Liver (tissue), 9 donors: Measurements from ENCODE around the gene NPPC. TPM values are rescaled to one million over a fixed set of nuclear protein-coding genes. Genes with fewer than 3 reads are reported as not detected.

Experiments
- DNase-seq: peaks from one replicate; pipeline ENCODE4 v3.0.0-alpha.2; 2017; ENCODE audit warnings: low spot score
- H3K27ac ChIP-seq, 2 donors: one replicate each; pipeline ENCODE4 v1.7.0; 2013; ENCODE audit warnings: inconsistent platforms in 2 of 2, low read length in 2 of 2, control low read depth in 1 of 2, low read depth in 1 of 2, mild to moderate bottlenecking in 1 of 2
- H3K27me3 ChIP-seq, 4 donors: one replicate each; pipeline versions ENCODE4 v1.6.1 to v1.7.0; 2013; ENCODE audit warnings: low read length in 3 of 4, inconsistent platforms in 1 of 4, mild to moderate bottlenecking in 1 of 4, moderate library complexity in 1 of 4; ENCODE audit not compliant: control insufficient read depth in 4 of 4, insufficient read depth in 4 of 4
- H3K36me3 ChIP-seq, 4 donors: one replicate each; pipeline versions ENCODE4 v1.6.1 to v1.7.0; 2013; ENCODE audit warnings: low read length in 3 of 4, mild to moderate bottlenecking in 3 of 4, low read depth in 1 of 4, moderate library complexity in 1 of 4; ENCODE audit not compliant: control insufficient read depth in 4 of 4, insufficient read depth in 3 of 4
- H3K4me1 ChIP-seq, 4 donors: one replicate each; pipeline versions ENCODE4 v1.6.1 to v1.7.0; 2013; ENCODE audit warnings: low read length in 3 of 4, mild to moderate bottlenecking in 3 of 4, moderate library complexity in 1 of 4; ENCODE audit not compliant: control insufficient read depth in 4 of 4, insufficient read depth in 4 of 4
- H3K4me3 ChIP-seq, 3 donors: one replicate each; pipeline versions ENCODE4 v1.6.1 to v1.7.0; 2013; ENCODE audit warnings: low read length in 3 of 3, control low read depth in 1 of 3, low read depth in 1 of 3, mild to moderate bottlenecking in 1 of 3
- H3K9ac ChIP-seq, 2 donors: one replicate each; pipeline ENCODE4 v1.7.0; 2013; ENCODE audit warnings: low read length in 2 of 2, mild to moderate bottlenecking in 2 of 2, moderate library complexity in 2 of 2, control low read depth in 1 of 2, low read depth in 1 of 2
- H3K9me3 ChIP-seq, 4 donors: one replicate each; pipeline versions ENCODE4 v1.6.1 to v1.7.0; 2013; ENCODE audit warnings: low read length in 3 of 4; ENCODE audit not compliant: control insufficient read depth in 4 of 4
- ATF3 ChIP-seq: IDR thresholded peaks from 2 replicates; pipeline ENCODE4 v1.6.1; 2016; ENCODE audit warnings: antibody characterized with exemption
- EGR1 ChIP-seq, 2 donors: IDR thresholded peaks; 2 replicates each; pipeline ENCODE4 v1.6.1; 2016 to 2018; ENCODE audit warnings: antibody characterized with exemption in 2 of 2, low read depth in 2 of 2
- FOXA1 ChIP-seq: IDR thresholded peaks from 2 replicates; pipeline ENCODE4 v1.6.1; 2016; ENCODE audit warnings: antibody characterized with exemption
- FOXA2 ChIP-seq: IDR thresholded peaks from 2 replicates; pipeline ENCODE4 v1.6.1; 2016; ENCODE audit warnings: antibody characterized with exemption
- GABPA ChIP-seq, 2 donors: IDR thresholded peaks in 1 of 2; conservative IDR thresholded peaks in 1 of 2; 2 replicates each; pipeline ENCODE4 v1.6.1; 2016; ENCODE audit warnings: antibody characterized with exemption in 2 of 2, mild to moderate bottlenecking in 1 of 2, moderate library complexity in 1 of 2
- HNF4A ChIP-seq, 2 donors: conservative IDR thresholded peaks; 2 replicates each; pipeline ENCODE4 v1.6.1; 2016; ENCODE audit warnings: antibody characterized with exemption in 2 of 2, mild to moderate bottlenecking in 2 of 2
- MAX ChIP-seq: IDR thresholded peaks from 2 replicates; pipeline ENCODE4 v1.6.1; 2016; ENCODE audit warnings: antibody characterized with exemption
- NR2F2 ChIP-seq: IDR thresholded peaks from 2 replicates; pipeline ENCODE4 v1.6.1; 2016; ENCODE audit warnings: antibody characterized with exemption
- RAD21 ChIP-seq, 2 donors: IDR thresholded peaks; 2 replicates each; pipeline ENCODE4 v1.6.1; 2016; ENCODE audit warnings: antibody characterized with exemption in 2 of 2, mild to moderate bottlenecking in 2 of 2
- REST ChIP-seq: IDR thresholded peaks from 2 replicates; pipeline ENCODE4 v1.6.1; 2016; ENCODE audit warnings: antibody characterized with exemption, mild to moderate bottlenecking
- RXRA ChIP-seq, 2 donors: IDR thresholded peaks; 2 replicates each; pipeline ENCODE4 v1.6.1; 2017 to 2018; ENCODE audit warnings: antibody characterized with exemption in 2 of 2, mild to moderate bottlenecking in 1 of 2
- SP1 ChIP-seq: IDR thresholded peaks from 2 replicates; pipeline ENCODE4 v1.6.1; 2018; ENCODE audit warnings: antibody characterized with exemption, mild to moderate bottlenecking
- TAF1 ChIP-seq: conservative IDR thresholded peaks from 2 replicates; pipeline ENCODE4 v1.6.1; 2016; ENCODE audit warnings: antibody characterized with exemption, mild to moderate bottlenecking
- ZBTB33 ChIP-seq: IDR thresholded peaks from 2 replicates; pipeline ENCODE4 v1.6.1; 2016; ENCODE audit warnings: antibody characterized with exemption
- WGBS: extraction: QIAGEN DNeasy Blood & Tissue Kit; methylation state at CpG from one replicate; pipeline ENCODE4 v1.1.7; 2013; 5-methylcytosine and 5-hydroxymethylcytosine counted together
- polyA plus RNA-seq, 2 donors: library from polyadenylated mRNA; stranded (reverse) in 1 of 2; unstranded in 1 of 2; fragments of 200-250 nt in 1 of 2; fragments of >200 nt in 1 of 2; fragmentation: Nextera tagmentation in 1 of 2; extraction: Ambion mirVana in 1 of 2; gene quantifications; one replicate each; pipeline versions ENCODE4 v1.2.1 to v1.2.3, GENCODE V29; 2013 to 2015
- total RNA-seq, 2 donors: library from RNA; depleted of rRNA; stranded (reverse); fragments of >200 nt; gene quantifications; one replicate each; pipeline ENCODE4 v1.2.3, GENCODE V29; 2014
- donor health status: healthy.
- donor health status: healthy.
- donor health status: healthy.
- donor health status: healthy.
- donor health status: healthy.

Gene NPPC
- total and polyA plus RNA-seq, 4 donors: 0.47 TPM; not detected in 3

- peaks cover 0 to 3% (median 0%) of the 10 kb centered on the region in 4 donors for H3K27me3 ChIP-seq
- H3K36me3 ChIP-seq: no peaks in the 10 kb centered on the region
- no peak overlapping the region for H3K4me3 ChIP-seq
- no peak overlapping the region for H3K27ac ChIP-seq
- WGBS: 95% methylated on average over 21 of the region's 21 CpGs
- no peak for DNase-seq
- no peaks in the 10 kb centered on the region for H3K4me1 ChIP-seq
- H3K9me3 ChIP-seq: no peaks in the 10 kb centered on the region
- H3K9ac ChIP-seq: no peak overlapping the region
- TF ChIP-seq EGR1 (IDR thresholded peaks at IDR 0.05; ENCODE audit: low read depth in 2 of 2) (no peak), RXRA (IDR thresholded peaks at IDR 0.05) (no peak), RAD21 (IDR thresholded peaks at IDR 0.05) (no peak), FOXA2 (no peak), TAF1 (no peak), ATF3 (no peak), SP1 (no peak), GABPA (IDR thresholded peaks at IDR 0.05 in 1 of 2, conservative IDR thresholded peaks at IDR 0.05 in 1 of 2) (no peak), ZBTB33 (no peak), REST (no peak), NR2F2 (no peak), FOXA1 (no peak), MAX (no peak)
Measured at GRCh38 chr2:231918501-231919330, 7.5 kb downstream of the NPPC start.

GRCh38 chr2:231917280-231918066, 8.7 kb downstream of the NPPC start:
- Histone ChIP-seq H3K9me3 (no peaks in the 10 kb centered on the region), H3K9ac (no peak overlapping the region), H3K4me3 (no peak overlapping the region), H3K27ac (no peak overlapping the region), H3K4me1 (no peaks in the 10 kb centered on the region), H3K27me3 (peaks cover 0 to 3% (median 0%) of the 10 kb centered on the region in 4 donors), H3K36me3 (no peaks in the 10 kb centered on the region)
- DNase-seq: no peak
- no peak for TF ChIP-seq FOXA2
- no peak for TF ChIP-seq HNF4A (conservative IDR thresholded peaks at IDR 0.05)
- 57% methylated on average over 10 of the region's 10 CpGs for WGBS
